Muscle of arm (tissue), 12 donors: ENCODE measurements around the gene WDR91. TPM values are rescaled to one million over a fixed set of nuclear protein-coding genes. Genes with fewer than 3 reads are reported as not detected.

Experiments used
- DNase-seq: peaks from one replicate; pipeline ENCODE4 v3.0.0-alpha.2; 2013
- polyA plus RNA-seq, 12 donors: library from polyadenylated mRNA; unstranded; fragments of 120-200 nt; gene quantifications; one replicate each; pipeline ENCODE4 v1.2.1, GENCODE V29; 2013; ENCODE audit not compliant: insufficient read length in 12 of 12

WDR91 gene
- polyA plus RNA-seq, 12 donors: 7.8 to 24.3 (median 9.5) TPM; not detected in 1

DNA sequence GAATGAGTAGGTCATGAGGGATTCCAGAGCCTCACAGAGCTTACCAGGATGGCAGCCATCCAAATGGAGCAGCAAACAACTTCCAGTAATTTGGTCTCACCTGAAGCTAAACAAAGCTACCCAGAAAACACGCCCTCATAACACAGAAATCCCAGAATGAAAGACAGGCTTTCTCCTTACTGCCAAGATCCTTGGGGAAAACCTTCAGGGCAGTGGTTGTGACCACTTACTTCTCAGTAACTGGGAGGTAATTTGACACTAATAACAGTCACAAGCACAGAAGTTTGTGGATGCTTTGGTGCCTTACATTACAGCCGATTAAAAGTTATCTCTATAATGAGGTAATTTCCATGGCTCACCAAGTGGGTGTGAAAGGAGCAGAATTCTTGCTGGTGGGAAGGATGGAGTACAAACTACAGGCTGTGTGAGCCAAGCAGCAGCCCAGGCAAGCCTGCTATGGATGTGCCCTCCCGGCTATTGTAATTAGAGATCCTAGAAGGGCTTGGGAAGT, 10.4 kb downstream of the WDR91 start:
- DNase-seq: no peak

DNA sequence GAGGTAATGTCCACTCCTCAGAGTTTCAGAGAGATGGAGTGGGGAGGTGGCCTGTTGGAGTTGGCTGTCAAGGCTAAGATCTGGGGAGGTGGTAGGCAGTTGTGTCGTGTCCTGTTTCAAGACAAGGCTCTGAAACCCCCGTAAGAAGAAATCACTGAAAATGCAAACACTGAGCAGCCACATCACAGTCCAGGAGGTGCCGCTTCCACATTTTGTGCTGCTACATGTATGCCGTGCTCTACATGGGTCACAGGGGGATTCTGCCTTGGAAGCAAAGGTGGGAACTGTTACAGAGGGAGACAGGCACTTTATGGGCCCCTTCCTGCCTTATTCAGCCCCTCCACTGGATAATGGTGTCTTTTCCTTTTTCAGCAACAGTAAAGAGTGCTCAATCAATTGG, 11.9 kb downstream of the WDR91 start:
- DNase-seq: no peak

DNA sequence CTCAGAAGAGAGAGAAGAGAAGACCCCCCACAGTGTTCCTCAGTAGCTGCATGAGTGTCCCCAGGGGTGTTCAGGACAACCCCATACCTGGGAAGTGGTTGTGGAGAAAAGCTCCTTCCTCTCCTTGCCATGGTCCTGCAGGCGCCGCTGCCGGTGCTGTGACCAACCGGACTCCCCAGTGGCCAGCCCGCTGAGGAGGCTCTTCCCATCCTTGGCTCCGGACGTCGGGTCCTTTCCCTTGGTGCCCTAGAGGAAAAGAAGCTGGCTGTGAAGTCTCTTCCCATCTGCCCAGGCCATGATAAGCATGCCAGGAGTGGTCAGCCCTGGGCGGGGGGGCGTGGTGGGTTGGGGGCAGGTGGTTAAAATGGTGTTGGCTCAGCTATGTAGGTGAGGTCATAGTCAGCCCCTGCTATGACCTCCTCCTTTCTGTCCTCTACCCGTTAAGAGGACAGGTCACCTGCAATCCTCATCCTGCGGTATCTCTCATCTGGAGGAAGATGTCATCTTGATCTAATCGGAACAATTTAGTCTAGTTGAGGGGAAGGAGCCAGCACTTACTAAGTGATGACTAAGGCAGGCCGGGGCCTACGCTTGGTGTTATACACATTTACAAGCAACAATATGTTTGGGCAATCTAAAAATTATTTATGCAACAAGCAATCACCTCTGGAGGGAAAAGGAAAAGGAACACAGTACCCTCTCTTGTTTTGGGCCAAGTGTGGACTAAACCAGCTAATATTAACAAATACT, 13.2 kb downstream of the WDR91 start:
- no peak for DNase-seq

DNA sequence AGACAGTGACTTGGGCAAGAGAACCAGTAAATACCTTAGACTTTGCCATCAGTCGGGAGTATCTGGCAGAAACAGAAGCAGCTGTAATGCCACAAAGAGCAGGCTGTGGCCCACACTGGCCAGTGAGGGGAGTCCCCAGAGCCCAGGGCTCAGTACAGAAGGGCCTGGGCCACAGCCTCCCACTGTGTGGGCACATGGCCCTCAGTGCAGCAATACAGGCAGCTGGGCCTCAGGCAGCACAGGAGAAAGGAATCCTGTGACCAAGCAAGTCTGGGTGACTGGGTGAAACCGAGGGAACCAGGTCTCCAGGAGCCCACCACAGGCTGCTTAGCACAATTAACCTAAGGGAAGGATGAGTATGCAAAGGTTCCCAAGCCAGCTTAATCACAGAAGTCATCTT, 14.0 kb downstream of the WDR91 start:
- DNase-seq: no peak

DNA sequence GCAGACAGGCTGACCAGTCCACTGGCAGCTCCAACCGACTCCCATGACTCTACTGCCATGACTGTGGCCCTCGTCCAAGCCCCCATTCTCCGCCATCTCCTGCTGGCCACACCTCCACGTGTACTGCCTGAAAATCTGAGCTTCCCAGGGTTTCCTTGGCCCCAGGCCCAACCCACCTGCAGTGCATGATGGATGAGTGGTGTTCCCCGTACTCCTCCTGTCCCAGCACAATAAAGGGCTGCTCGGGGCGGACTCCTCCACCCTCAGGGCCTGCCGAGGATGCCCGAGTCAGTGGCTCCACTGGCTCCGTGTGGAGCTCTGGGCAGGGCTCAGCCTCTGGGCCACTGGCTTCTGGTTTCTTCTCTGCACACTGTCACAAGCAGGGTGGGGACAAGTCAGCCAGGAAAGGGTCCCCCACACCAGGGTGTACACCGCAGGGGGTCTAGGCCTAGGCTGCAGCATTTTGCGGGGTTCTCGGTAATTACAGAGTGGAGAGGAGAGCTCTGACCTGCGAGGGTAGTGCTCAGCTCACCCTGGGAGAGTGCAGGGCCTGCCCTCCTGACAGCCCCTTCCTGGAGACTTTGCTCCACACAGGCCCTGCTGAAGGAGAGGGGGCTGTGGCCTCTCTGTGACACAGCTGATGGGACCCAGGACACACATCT, 15.2 kb downstream of the WDR91 start:
- no peak for DNase-seq

DNA sequence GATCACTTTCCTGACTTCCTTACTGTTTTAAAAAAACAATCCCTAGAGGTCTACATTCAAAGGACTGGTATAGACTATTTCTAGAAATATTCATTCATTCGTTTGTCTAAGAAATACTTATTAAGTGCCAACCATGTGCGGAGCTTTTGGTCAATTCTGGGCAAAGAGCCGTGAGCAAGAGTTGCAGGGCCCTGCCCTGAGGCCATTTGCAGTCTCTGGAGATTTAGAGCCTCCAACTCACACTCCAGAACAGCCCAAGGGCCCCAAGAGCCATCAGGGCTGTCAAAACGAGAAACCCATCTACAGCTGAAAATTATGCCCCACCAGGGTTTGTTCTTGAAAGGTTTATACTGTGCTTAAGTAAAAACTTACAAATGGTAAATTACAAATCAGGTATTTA, 16.2 kb downstream of the WDR91 start:
- no peak for DNase-seq

DNA sequence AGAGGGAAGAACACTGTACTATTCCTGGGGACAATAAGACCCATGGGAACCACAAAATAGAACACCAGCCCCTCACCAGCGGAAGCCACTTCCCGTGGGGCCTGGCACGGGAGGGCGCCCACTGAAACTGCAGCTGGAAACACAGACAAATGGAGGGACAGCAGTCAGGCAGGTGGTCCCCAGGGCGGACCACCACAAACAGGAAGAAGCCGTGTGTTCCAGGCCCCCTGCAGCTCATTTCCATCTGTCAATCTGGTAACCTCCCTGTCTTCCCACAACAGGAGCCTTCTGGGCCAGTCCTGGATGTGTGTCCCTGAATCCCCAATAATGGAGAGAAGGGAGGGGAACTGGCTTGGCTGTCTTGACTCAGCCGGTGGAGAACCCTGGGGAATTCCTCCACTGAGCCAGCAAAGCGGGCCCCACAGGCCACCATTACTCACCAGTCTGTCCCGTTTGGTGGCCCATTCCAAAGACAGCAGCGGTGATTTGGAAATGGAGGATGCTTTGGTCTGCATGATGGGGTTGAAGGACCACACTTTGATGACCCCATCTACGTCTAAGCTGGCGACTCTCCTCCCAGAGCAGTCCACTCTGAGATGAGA, 16.7 kb downstream of the WDR91 start:
- DNase-seq: no peak

DNA sequence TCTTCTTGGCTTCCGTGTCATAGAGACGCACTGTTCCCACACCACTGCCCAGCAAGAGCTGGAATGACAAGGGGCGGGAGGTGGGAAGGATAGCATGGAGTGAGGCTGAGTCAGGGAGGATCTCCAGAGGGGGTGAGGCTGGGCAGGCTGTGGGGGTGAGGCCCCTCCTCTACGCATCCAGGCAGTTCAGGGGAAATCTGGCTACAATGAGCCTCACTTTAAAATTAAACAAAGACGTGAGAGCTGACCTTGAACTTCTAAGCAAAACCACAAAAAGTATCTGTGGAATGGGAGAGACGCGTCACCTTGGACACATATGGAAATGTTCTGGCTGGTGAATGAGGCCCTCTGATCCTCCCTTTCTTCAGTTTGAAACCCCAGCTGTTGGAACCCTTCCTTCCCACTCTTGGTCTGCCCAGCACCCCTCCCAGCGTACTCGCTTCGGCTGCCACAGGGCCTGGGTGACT, 17.7 kb downstream of the WDR91 start:
- DNase-seq: no peak

DNA sequence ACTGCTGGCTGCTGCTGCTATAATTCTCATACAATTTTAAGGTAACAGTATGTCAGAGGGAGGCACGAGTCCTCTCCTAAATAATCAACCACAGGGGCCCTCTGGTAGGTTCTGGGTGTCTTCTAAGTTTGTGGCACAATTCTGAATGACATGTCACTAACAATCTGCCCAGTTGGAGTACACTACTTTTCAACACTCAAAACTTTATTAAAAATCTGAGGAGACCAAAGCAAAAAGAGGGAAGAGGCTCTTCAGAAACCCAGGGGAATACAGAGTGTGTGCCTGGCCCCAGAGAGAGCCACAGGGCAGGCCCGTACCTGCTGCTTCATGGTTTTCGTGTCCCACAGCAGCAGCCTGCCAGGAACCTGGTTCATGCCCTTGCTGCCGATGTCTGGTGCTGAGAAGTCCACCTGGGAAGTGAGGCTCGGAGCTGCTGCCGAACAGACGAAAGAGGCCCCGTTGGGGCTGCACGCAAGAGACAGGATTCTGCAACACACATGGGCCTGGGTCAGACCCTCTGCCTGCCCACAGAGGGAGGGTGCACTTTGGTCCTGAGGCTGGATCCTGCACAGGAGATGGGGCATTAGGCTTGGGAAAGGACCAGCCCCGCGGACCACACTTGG, 18.3 kb downstream of the WDR91 start:
- no peak for DNase-seq

DNA sequence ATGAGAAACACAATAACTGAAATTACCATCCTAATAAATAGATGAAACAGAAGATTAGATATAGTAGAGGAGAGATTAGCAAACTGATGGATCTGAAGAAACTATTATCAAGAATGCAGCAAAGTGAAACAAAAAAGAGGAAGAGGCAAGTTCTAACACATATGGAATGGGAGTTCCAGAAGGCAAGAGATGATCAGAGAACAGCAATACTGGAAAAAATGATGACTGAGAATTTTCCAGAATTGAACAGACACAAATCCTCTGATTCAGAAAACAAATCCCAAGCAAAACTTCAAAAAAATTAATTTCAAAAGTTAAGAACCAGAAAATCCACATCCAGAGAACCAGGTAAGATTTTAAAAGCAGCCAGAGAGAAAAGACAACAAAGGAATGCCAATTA, 20.6 kb downstream of the WDR91 start:
- no peak for DNase-seq

DNA sequence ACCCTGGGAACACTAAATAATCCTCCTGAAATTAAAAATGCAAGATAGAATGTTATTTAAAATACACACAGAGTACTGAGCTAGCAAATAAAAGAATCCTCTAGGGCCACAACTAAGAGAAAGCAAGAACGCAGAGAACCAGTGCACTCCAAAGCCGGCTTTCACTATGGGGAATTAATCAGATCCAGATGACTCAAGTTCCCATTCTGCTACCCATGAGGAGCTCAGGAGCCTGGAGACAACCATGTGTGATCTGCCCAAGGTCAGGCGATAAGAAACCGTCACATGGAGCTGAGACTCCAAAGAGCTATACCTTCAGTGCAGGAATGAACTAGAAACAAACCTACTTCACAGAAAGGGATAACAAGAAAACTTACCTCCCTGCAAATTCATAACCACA, 21.4 kb downstream of the WDR91 start:
- no peak for DNase-seq

DNA sequence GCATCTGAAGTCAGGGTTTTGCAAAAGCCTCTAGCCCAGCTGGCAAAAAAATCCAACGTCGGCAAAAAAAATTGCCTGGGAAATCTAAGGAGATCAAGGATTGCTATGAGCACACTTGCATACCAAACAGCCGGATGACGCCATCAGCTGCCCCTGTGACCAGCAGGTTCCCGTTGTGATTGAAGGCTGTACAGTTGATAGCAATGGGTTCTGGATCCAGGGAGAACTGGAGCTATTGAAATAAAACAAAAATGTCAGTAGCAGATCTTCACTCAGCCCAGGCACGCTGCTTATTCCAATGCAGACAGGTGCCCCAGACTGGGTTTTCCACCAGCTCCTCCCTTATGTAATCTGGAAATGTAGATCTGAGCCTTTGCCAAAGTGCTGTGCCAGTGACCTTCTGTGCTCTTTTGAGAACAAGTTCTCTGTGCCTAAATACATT, 22.1 kb downstream of the WDR91 start:
- DNase-seq: no peak

DNA sequence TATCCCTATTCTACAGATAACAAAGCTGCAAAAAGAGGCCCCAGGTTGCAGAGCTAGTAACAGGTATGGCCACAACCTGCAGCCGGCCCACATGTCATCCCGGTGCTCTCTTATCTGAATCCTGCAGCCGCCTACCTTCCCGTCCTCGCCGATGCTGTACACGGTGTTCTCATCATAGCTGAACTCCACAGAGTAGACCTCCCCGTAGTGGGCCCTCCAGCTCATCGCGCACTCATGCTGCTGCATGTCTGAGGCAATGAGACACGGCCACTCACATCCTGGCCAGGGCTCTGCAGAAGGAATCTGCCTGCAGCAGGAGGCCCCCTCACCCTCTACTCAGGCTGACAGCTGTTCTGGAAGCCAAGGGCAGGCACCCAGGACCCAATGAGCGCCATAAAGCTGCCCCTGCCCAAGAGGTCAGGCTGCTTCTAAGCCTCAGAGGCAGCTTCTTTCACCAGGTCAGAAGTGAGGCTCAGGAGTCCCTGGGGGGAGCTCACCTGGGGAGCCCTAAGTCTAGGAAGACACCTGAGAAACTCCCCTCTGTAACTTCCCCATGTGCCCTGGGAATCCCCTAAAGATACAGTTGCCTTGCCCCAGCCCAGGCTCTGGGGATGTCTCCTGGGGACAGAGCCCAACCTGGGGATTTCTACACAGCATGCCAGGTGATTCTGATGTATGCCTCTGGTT, 22.9 kb downstream of the WDR91 start:
- no peak for DNase-seq

DNA sequence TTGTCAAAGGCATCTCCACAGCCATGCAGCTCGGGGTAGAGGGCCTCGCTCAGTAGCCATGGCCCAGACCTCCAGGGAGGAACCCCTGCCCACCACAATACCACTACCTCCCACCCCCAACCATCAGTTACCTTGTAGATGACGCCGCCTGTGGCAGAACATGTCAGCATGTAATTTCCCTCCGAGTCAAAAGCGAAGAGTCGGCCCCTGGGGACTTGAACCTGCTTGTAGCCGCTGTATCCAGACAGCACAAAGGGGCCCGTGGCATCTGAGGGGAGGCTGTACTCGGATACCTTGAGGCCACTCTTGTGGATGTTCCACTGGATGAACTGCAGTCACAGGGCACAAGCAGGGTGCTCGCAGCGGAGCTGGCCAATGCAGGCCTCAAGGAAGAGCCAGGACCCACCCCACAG, 24.5 kb downstream of the WDR91 start:
- no peak for DNase-seq

DNA sequence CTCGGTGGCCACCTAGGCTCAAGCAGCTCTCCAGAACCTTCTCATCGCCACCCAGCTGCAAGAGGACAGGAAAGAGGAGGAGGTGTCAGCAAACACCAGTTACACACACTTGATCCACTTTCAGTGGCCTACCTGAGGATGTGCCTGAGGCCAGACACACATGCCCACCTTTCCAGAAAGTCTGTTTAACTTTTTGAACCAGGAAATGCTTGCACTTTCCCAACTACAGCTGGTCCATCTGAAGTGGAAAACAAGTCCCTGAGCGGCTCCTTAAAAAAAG, 25.1 kb downstream of the WDR91 start:
- no peak for DNase-seq

DNA sequence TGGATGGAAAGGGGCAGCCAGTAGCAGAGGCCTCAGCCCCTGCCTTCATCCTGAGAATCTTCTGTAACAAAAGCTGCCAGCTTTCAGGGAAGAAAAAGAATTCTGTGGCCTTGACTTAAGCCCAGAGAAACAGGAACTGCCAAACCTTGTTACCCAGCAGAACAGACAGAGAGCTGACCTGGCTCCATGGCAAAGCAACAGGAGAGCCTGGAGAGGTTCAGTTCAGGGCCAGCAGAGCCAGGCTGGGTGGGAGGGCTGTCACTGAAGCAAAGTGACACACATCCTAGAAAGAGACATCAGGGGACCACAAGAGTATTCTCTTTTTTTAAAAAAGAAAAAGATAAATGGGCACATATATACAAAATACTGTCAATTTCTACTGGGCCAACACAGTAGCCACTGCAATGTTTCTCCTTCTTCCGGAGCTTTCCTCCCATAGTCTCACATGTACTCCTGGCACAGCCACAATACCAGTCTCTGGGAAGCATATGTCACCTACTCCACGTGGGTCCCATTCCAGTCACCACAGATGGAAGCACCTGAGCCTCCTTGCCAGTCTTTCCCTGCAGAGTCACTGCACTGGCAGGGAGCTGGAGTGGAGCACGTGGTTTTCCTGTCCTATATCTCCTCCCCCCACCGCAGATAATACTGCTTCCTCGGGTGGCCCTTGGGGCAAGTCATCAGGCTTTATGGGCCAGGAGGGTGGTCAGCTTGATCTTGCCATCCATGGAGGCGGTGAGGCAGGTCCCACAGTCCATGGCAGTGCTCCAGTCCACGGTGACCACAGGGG, 25.7 kb downstream of the WDR91 start:
- DNase-seq: no peak

DNA sequence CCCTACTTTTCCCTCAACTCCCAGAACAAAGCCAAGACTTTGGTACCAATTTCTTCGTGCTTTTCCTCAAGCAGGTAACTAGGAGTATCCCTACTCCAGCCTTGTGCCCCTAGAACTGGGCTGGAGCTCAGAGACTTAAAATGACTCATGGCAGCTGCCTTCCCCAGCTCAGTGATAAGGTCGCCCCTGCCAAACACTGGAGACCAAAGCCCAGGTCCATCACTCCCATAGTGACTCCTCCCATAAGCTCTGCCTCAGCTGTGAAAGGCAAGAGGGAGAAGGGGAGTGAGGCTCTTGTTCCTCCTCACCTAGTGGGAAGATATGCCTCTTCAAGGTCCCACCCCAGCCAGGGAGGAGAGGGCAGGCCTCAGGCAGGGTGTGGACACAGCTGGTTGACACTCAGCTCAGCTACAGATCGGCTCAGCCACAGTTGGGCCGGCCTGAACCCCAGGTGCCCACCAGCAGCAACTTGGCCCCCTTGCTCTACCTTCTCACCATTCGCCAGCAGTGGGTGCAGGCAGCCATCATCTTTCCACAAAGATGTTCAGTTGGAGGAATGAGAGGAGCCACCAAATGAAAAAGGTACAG, 27.0 kb downstream of the WDR91 start:
- DNase-seq: no peak

DNA sequence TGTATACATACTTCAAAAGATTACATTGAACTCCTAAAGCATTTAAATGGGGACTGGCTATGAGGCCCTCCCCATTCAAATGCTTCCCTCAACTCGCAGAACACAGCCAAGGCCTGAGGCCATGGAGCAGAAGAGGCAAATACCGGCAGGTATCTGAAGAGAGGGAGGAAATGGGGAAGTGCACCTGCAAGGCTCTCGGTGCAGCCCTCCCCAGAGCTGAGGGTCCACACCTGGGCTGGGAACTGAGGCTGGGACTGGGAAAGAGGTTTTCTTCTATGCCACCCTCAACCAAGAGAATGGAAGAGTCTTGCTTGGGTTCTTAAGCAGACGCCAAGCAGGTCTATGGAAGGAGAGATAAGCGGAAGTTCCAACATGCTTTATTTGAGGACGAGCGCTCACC, 27.8 kb downstream of the WDR91 start:
- DNase-seq: no peak

DNA sequence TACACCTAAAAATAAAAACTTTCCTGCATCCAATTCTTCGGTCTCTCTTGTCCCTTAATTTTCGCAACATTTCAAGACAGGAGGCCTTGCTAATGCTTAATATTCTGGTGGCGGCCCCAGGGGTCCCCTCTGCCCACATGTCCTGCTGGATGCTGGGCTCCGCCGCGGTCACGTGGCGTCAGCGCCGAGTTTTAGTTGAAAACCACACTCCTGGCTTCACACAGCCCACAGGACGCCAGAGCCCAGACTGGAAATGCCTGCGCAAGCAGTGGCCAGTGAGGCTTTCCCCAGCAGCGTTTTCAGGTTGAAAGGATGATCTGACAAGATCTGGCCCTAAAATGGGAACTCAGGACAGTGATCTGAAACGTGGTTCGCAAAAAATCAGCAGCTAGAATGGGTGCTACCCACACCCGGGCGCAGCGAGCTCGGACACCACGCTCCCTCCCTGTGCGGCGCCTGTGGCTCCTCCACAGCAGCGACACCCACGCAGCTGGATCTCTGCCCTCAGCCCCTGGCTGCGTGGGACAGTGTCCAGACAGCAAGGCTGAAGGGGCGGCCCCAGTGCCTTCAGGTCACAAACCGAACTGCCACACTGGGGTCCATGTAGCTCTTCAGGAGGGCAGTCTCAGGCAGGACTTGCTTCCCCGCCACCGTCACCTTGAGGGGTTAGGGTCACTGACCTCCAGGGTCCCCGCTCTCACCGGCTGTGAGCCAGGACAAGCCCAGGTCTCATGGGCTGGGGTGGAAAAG, 29.2 kb downstream of the WDR91 start:
- DNase-seq: no peak
